ENCODE results near the gene CLRN3. TPM values are rescaled to one million over a fixed set of nuclear protein-coding genes. Genes with fewer than 3 reads are reported as not detected.

The CLRN3 gene
- total and polyA plus RNA-seq, 2 of the 8 experiments (the other 6 are each of a cell fraction or from before 2014, with no cell fraction given): not detected

GRCh38 chr10:127855591-127855881 is 37.2 kb downstream of the CLRN3 start (continued):
- TF ChIP-seq BCL11A (IDR thresholded peaks at IDR 0.05; ENCODE audit: low read depth in 2 of 2, low read length in 2 of 2): no peak
- TF ChIP-seq SRF (IDR thresholded peaks at IDR 0.05; ENCODE audit: low read depth, low read length): no peak
- TF ChIP-seq CTCF (IDR thresholded peaks at IDR 0.05; ENCODE audit: control extremely low read depth in 1 of 3, insufficient read depth in 1 of 3, low read depth in 1 of 3, low read length in 3 of 3): no peak
- no peak for TF ChIP-seq TEAD4 (IDR thresholded peaks at IDR 0.05; ENCODE audit: low read depth, low read length)
- TF ChIP-seq SAP30 (IDR thresholded peaks at IDR 0.05; ENCODE audit: insufficient read depth, insufficient replicate concordance, low read length): no peak

Measured in H1 (cell line).